KBM-7 (cell line): ENCODE results near the gene PRMT5.
"Not testable (repeated sequence)": the region's sequence is repeated elsewhere in the genome, so short reads cannot be mapped to it uniquely, and the experiment has no call there.

Experiments
- DNase-seq: peaks from one replicate; pipeline ENCODE4 v3.0.0-alpha.2; 2015
- in situ Hi-C: fragments of 300-500 bp; cut with MboI; formaldehyde crosslinking; loops from 2 replicates; pipeline ENCODE4 v1.14.3; 2020; ENCODE audit warnings: low sequenced_read_pairs, low pct_unique_long_range_greater_than_20kb, mixed read lengths

Gene PRMT5

GRCh38 chr14:22945642-22946041, 16.5 kb upstream of the PRMT5 start:
- DNase-seq, result no peak
- in situ Hi-C loops, result no loop called here

GRCh38 chr14:22939684-22940083, 10.5 kb upstream of the PRMT5 start:
- no peak for DNase-seq
- in situ Hi-C loops, result no loop called here

GRCh38 chr14:22935156-22935555, 6.0 kb upstream of the PRMT5 start:
- DNase-seq, result no peak
- in situ Hi-C loops, result no loop called here

GRCh38 chr14:22932146-22932545, 3.0 kb upstream of the PRMT5 start:
- in situ Hi-C loops, result no loop called here
- DNase-seq, result no peak

GRCh38 chr14:22929961-22930364, 787 bp upstream of the PRMT5 start:
- DNase-seq, result no peak
- in situ Hi-C loops, result no loop called here

- peak; percentile 19 for DNase-seq
- in situ Hi-C loops, result no loop called here
Observed at GRCh38 chr14:22928237-22929103, 706 bp downstream of the PRMT5 start.

GRCh38 chr14:22926316-22926715, 2.9 kb downstream of the PRMT5 start:
- in situ Hi-C loops, result no loop called here
- DNase-seq, result no peak

- in situ Hi-C loops, result no loop called here
- DNase-seq, result no peak
Observed at GRCh38 chr14:22925513-22925912, 3.7 kb downstream of the PRMT5 start.

- in situ Hi-C loops, result no loop called here
- no peak for DNase-seq
Observed at GRCh38 chr14:22923746-22924145, 5.4 kb downstream of the PRMT5 start.

GRCh38 chr14:22922294-22922693, 6.9 kb downstream of the PRMT5 start:
- in situ Hi-C loops, result no loop called here
- DNase-seq, result no peak

GRCh38 chr14:22920697-22921096, 8.5 kb downstream of the PRMT5 start:
- DNase-seq, result no peak
- in situ Hi-C loops, result no loop called here

- in situ Hi-C loops, result no loop called here
- DNase-seq, result no peak
Observed at GRCh38 chr14:22919601-22919921, 9.6 kb downstream of the PRMT5 start.

GRCh38 chr14:22918804-22919600, 10.2 kb downstream of the PRMT5 start, which contains the start of gene RBM23:
Gene RBM23, minus strand, starts transcription at chr14:22919149.
- peak; percentile 100 for DNase-seq
- in situ Hi-C loops, result no loop called here

GRCh38 chr14:22915886-22916521, 13.2 kb downstream of the PRMT5 start:
- DNase-seq, result peak; percentile 32

GRCh38 chr14:22914836-22915235, 14.3 kb downstream of the PRMT5 start:
- peak; percentile 34 for DNase-seq
- in situ Hi-C loops, result not testable (repeated sequence)

More at GRCh38 chr14:22915886-22916521, 13.2 kb downstream of the PRMT5 start:
- in situ Hi-C loops, result no loop called here

- in situ Hi-C loops, result no loop called here
- no peak for DNase-seq
Observed at GRCh38 chr14:22910916-22911315, 18.3 kb downstream of the PRMT5 start.

GRCh38 chr14:22908601-22909000, 20.6 kb downstream of the PRMT5 start:
- in situ Hi-C loops, result no loop called here
- no peak for DNase-seq

- in situ Hi-C loops, result no loop called here
- no peak for DNase-seq
Observed at GRCh38 chr14:22907429-22907828, 21.7 kb downstream of the PRMT5 start.

GRCh38 chr14:22906073-22906472, 23.1 kb downstream of the PRMT5 start:
- no peak for DNase-seq
- in situ Hi-C loops, result no loop called here

- in situ Hi-C loops, result no loop called here
Observed at GRCh38 chr14:22905627-22906026, 23.5 kb downstream of the PRMT5 start.

More at GRCh38 chr14:22905627-22906026, 23.5 kb downstream of the PRMT5 start:
- no peak for DNase-seq
